Measurements from ENCODE around the gene ZNF75A. TPM values are rescaled to one million over a fixed set of nuclear protein-coding genes. Genes with fewer than 3 reads are reported as not detected.

The ZNF75A gene
- total RNA-seq, 1 experiment from 2014 or later, result 24.5 TPM

DNA sequence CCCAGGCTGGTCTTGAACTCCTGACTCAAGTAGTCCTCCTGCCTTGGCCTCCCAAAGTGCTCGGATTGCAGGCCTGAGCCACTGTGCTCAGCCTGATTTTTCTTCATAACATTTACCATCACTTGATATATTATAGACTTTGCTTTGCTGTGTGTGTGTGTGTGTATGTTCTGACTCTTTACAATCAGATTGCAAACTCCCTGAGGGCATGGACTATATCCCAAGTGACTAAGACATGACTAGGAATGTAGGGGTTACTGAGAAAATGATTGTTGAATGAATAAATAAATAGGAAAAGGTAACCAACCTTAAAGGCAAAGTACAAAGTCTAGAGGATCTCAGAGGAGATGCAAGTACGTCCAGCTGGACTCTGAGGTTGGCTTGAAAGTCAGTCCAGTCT, 40.7 kb downstream of the ZNF75A start:
- ChIA-PET POLR2A (no interaction called here), CTCF (no interaction called here)
- H3K36me3 ChIP-seq (ENCODE audit: control insufficient read depth, insufficient read depth, low read length), result no peaks in the 10 kb centered on the region
- H3K27me3 ChIP-seq (ENCODE audit: control insufficient read depth, insufficient read depth, low read length), result no peaks in the 10 kb centered on the region
- TF ChIP-seq, protein P1, sequence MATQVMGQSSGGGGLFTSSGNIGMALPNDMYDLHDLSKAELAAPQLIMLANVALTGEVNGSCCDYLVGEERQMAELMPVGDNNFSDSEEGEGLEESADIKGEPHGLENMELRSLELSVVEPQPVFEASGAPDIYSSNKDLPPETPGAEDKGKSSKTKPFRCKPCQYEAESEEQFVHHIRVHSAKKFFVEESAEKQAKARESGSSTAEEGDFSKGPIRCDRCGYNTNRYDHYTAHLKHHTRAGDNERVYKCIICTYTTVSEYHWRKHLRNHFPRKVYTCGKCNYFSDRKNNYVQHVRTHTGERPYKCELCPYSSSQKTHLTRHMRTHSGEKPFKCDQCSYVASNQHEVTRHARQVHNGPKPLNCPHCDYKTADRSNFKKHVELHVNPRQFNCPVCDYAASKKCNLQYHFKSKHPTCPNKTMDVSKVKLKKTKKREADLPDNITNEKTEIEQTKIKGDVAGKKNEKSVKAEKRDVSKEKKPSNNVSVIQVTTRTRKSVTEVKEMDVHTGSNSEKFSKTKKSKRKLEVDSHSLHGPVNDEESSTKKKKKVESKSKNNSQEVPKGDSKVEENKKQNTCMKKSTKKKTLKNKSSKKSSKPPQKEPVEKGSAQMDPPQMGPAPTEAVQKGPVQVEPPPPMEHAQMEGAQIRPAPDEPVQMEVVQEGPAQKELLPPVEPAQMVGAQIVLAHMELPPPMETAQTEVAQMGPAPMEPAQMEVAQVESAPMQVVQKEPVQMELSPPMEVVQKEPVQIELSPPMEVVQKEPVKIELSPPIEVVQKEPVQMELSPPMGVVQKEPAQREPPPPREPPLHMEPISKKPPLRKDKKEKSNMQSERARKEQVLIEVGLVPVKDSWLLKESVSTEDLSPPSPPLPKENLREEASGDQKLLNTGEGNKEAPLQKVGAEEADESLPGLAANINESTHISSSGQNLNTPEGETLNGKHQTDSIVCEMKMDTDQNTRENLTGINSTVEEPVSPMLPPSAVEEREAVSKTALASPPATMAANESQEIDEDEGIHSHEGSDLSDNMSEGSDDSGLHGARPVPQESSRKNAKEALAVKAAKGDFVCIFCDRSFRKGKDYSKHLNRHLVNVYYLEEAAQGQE (IDR thresholded peaks at IDR 0.05; ENCODE audit: insufficient read depth in 1 of 2, low read depth in 2 of 2, low read length in 1 of 2), result no peak
- TF ChIP-seq TCF7L2 (IDR thresholded peaks at IDR 0.05; ENCODE audit: low read depth, low read length) (no peak), SIN3A (IDR thresholded peaks at IDR 0.05; ENCODE audit: borderline replicate concordance, insufficient read depth, low read depth, low read length) (no peak), POLR2AphosphoS5 (IDR thresholded peaks at IDR 0.05; ENCODE audit: low read depth, low read length) (no peak)
- TF ChIP-seq, protein P2, sequence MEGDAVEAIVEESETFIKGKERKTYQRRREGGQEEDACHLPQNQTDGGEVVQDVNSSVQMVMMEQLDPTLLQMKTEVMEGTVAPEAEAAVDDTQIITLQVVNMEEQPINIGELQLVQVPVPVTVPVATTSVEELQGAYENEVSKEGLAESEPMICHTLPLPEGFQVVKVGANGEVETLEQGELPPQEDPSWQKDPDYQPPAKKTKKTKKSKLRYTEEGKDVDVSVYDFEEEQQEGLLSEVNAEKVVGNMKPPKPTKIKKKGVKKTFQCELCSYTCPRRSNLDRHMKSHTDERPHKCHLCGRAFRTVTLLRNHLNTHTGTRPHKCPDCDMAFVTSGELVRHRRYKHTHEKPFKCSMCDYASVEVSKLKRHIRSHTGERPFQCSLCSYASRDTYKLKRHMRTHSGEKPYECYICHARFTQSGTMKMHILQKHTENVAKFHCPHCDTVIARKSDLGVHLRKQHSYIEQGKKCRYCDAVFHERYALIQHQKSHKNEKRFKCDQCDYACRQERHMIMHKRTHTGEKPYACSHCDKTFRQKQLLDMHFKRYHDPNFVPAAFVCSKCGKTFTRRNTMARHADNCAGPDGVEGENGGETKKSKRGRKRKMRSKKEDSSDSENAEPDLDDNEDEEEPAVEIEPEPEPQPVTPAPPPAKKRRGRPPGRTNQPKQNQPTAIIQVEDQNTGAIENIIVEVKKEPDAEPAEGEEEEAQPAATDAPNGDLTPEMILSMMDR (IDR thresholded peaks at IDR 0.05), result no peak
- H3K9me3 ChIP-seq (ENCODE audit: control insufficient read depth, insufficient read depth, low read depth, low read length), result no peaks in the 10 kb centered on the region
- BruUV-seq (replicated peaks), result no TSS peak
- H3K27ac ChIP-seq (ENCODE audit: low read length), result no peak overlapping the region
- ATAC-seq, result no peak
- in situ Hi-C loops (cut with HindIII; ENCODE audit: low pct_unique_long_range_greater_than_20kb, low sequenced_read_pairs) (no loop called here), intact Hi-C loops (cut with micrococcal nuclease; ENCODE audit: unreplicated experiment) (no loop called here)
- H3K4me3 ChIP-seq (ENCODE audit: low read depth in 2 of 2, low read length in 2 of 2), result no peak overlapping the region
- no peaks in the 10 kb centered on the region for H3K4me1 ChIP-seq (ENCODE audit: control insufficient read depth, insufficient read depth, low read length)
- DNase-seq (ENCODE audit: low read depth, low spot score), result no peak

DNA sequence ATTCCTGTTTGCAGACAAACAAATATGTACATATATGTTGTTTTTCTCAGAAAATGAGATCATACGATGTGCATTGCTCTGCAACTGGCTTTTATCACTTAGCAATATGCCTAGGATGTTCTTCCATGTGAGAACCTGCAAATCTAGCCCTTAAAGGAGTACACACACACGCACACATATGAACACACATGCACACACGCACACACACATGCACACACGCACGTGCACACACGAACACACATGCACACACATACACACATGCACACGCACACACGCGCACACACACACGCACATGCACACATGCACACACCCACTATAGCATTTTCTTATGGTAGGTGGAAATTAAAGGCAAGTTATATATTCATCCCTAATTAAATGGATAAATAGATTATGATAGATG, 42.3 kb downstream of the ZNF75A start:
- ChIA-PET POLR2A (no interaction called here), CTCF (no interaction called here)
- no peaks in the 10 kb centered on the region for H3K9me3 ChIP-seq (ENCODE audit: control insufficient read depth, insufficient read depth, low read depth, low read length)
- ATAC-seq (no peak), DNase-seq (ENCODE audit: low read depth, low spot score) (no peak)
- no peak for TF ChIP-seq SIN3A (IDR thresholded peaks at IDR 0.05; ENCODE audit: borderline replicate concordance, insufficient read depth, low read depth, low read length)
- TF ChIP-seq POLR2AphosphoS5 (IDR thresholded peaks at IDR 0.05; ENCODE audit: low read depth, low read length), result no peak
- TF ChIP-seq, protein P2 (IDR thresholded peaks at IDR 0.05), result no peak
- TF ChIP-seq, protein P1 (IDR thresholded peaks at IDR 0.05; ENCODE audit: insufficient read depth in 1 of 2, low read depth in 2 of 2, low read length in 1 of 2), result no peak
- TF ChIP-seq TCF7L2 (IDR thresholded peaks at IDR 0.05; ENCODE audit: low read depth, low read length), result no peak
- BruUV-seq (replicated peaks), result no TSS peak
- H3K27me3 ChIP-seq (ENCODE audit: control insufficient read depth, insufficient read depth, low read length), result no peaks in the 10 kb centered on the region
- H3K27ac ChIP-seq (ENCODE audit: low read length), result no peak overlapping the region
- in situ Hi-C loops (cut with HindIII; ENCODE audit: low pct_unique_long_range_greater_than_20kb, low sequenced_read_pairs) (no loop called here), intact Hi-C loops (cut with micrococcal nuclease; ENCODE audit: unreplicated experiment) (no loop called here)
- no peak overlapping the region for H3K4me3 ChIP-seq (ENCODE audit: low read depth in 2 of 2, low read length in 2 of 2)
- no peaks in the 10 kb centered on the region for H3K36me3 ChIP-seq (ENCODE audit: control insufficient read depth, insufficient read depth, low read length)
- no peaks in the 10 kb centered on the region for H3K4me1 ChIP-seq (ENCODE audit: control insufficient read depth, insufficient read depth, low read length)

Measured in Panc1 (cell line).